Stomach (tissue), 4 donors: Measurements from ENCODE around the gene PARD3.

Experiments used
- CTCF ChIP-seq, 7 experiments: fragments of 450-650 bp in 4 of 7; fragments of 200-600 bp in 3 of 7; sonication (generic) in 3 of 7; IDR thresholded peaks; one replicate each; pipeline ENCODE4 v1.5.1; 2016 to 2019; ENCODE audit warnings: antibody characterized with exemption in 7 of 7, control low read depth in 2 of 7, mild to moderate bottlenecking in 1 of 7
- EP300 ChIP-seq: sonication (generic); formaldehyde crosslinking; IDR thresholded peaks from one replicate; pipeline ENCODE4 v1.6.1; 2017; ENCODE audit warnings: antibody characterized with exemption
- POLR2A ChIP-seq, 4 donors: fragments of 450-650 bp; IDR thresholded peaks; one replicate each; pipeline ENCODE4 v1.6.1; 2016; ENCODE audit warnings: antibody characterized with exemption in 4 of 4, control low read depth in 2 of 4, mild to moderate bottlenecking in 1 of 4, moderate library complexity in 1 of 4

GRCh38 chr10:34850036-34850435 is 34.9 kb upstream of the PARD3 start:
- TF ChIP-seq CTCF (IDR thresholded peaks at IDR 0.05) (no peak), POLR2A (IDR thresholded peaks at IDR 0.05) (no peak), EP300 (no peak)
